Endothelial cell of umbilical vein (primary cell): Measurements from ENCODE around the gene CLDND2. TPM values are rescaled to one million over a fixed set of nuclear protein-coding genes. Genes with fewer than 3 reads are reported as not detected.

Experiments used
- BruUV-seq: library from RNA; stranded (reverse); fragments of 400-500 nt; replicated peaks from 2 replicates; lab custom pipeline; 2021; lab: Mats Ljungman, UMichigan
- CTCF ChIA-PET: fragments of 300-600, 350-600 bp; sonication (Branson Sonifier 250); formaldehyde crosslinking; loops from one replicate; lab custom pipeline; 2021; ENCODE audit warnings: antibody characterized with exemption, inconsistent platforms; lab: Charles Lee
- POLR2A ChIA-PET: fragments of 300-600, 350-600 bp; sonication (Branson Sonifier 250); formaldehyde crosslinking; loops from one replicate; lab custom pipeline; 2021; ENCODE audit warnings: antibody characterized with exemption, inconsistent platforms; lab: Charles Lee
- DNase-seq: peaks from one replicate; pipeline ENCODE4 v3.0.0-alpha.2; 2011; ENCODE audit warnings: low read depth, low spot score
- FAIRE-seq: peaks from 2 replicates; lab custom pipeline; 2011; peaks lifted over from hg19 to GRCh38; lab: Jason Lieb, UNC
- H2AFZ ChIP-seq: 2 replicates; pipeline ENCODE4 v1.6.0; 2012; ENCODE audit warnings: low read depth, low read length, control low read depth, inconsistent platforms
- H3K27ac ChIP-seq: 2 replicates; pipeline ENCODE4 v1.5.1; 2011; ENCODE audit warnings: low read depth, mild to moderate bottlenecking, control low read depth, low read length, moderate library complexity; ENCODE audit not compliant: insufficient read depth
- H3K27me3 ChIP-seq, 2 experiments: 2 replicates each; pipeline versions ENCODE4 v1.6.0 to v1.6.1; 2011; ENCODE audit warnings: low read length in 2 of 2, mixed read lengths in 1 of 2; ENCODE audit not compliant: control insufficient read depth in 2 of 2, insufficient read depth in 2 of 2
- H3K36me3 ChIP-seq, 2 experiments: 2 replicates in 1 of 2; 3 replicates in 1 of 2; pipeline ENCODE4 v1.5.1; 2011; ENCODE audit warnings: low read length in 2 of 2, mild to moderate bottlenecking in 1 of 2, moderate library complexity in 1 of 2; ENCODE audit not compliant: control insufficient read depth in 2 of 2, insufficient read depth in 2 of 2; ENCODE audit errors: extremely low read depth in 1 of 2
- H3K4me1 ChIP-seq: 3 replicates; pipeline ENCODE4 v1.5.1; 2011; ENCODE audit warnings: mild to moderate bottlenecking, low read length; ENCODE audit not compliant: control insufficient read depth, insufficient read depth; ENCODE audit errors: extremely low read depth
- H3K4me2 ChIP-seq: 2 replicates; pipeline ENCODE4 v1.6.1; 2011; ENCODE audit warnings: low read length, control low read depth, mixed read lengths; ENCODE audit not compliant: insufficient read depth
- H3K4me3 ChIP-seq, 3 experiments: fragments of 200-600 bp in 1 of 3; sonication (generic), shearing (Covaris generic) in 1 of 3; replicated peaks in 1 of 3; 2 replicates each; pipeline ENCODE4 v1.5.1; 2011 to 2016; ENCODE audit warnings: control low read depth in 3 of 3, low read length in 3 of 3, mild to moderate bottlenecking in 2 of 3, inconsistent platforms in 1 of 3, low read depth in 1 of 3, moderate library complexity in 1 of 3; ENCODE audit not compliant: insufficient read depth in 1 of 3
- H3K79me2 ChIP-seq: 2 replicates; pipeline ENCODE4 v1.6.0; 2012; ENCODE audit warnings: low read length, inconsistent platforms; ENCODE audit not compliant: control insufficient read depth, insufficient read depth
- H3K9ac ChIP-seq: replicated peaks from 2 replicates; pipeline ENCODE3; 2011; ENCODE audit warnings: low read length, control low read depth; ENCODE audit not compliant: insufficient read depth; ENCODE audit errors: extremely low read depth
- H3K9me1 ChIP-seq: replicated peaks from 3 replicates; pipeline ENCODE4 v1.6.0; 2011; ENCODE audit warnings: mild to moderate bottlenecking, low read length; ENCODE audit not compliant: control insufficient read depth, insufficient read depth; ENCODE audit errors: extremely low read depth
- H3K9me3 ChIP-seq: replicated peaks from 2 replicates; pipeline ENCODE4 v1.5.1; 2012; ENCODE audit warnings: low read length, inconsistent platforms; ENCODE audit not compliant: control insufficient read depth, insufficient read depth
- H4K20me1 ChIP-seq: replicated peaks from 2 replicates; pipeline ENCODE3; 2011; ENCODE audit warnings: mild to moderate bottlenecking, low read length; ENCODE audit not compliant: control insufficient read depth, insufficient read depth; ENCODE audit errors: extremely low read depth
- GATA2 ChIP-seq: IDR thresholded peaks from 2 replicates; pipeline ENCODE4 v1.7.0; 2011; ENCODE audit warnings: low read depth, mild to moderate bottlenecking, moderate library complexity, mixed read lengths, low read length; ENCODE audit not compliant: insufficient read length, insufficient read depth
- JUN ChIP-seq: IDR thresholded peaks from 2 replicates; pipeline ENCODE4 v1.6.1; 2011; ENCODE audit warnings: borderline replicate concordance, low read depth; ENCODE audit not compliant: insufficient read length, insufficient read depth
- MYC ChIP-seq: IDR thresholded peaks from one replicate; pipeline ENCODE4 v1.6.1; 2011; ENCODE audit warnings: mild to moderate bottlenecking, low read depth, low read length
- dilution Hi-C: fragments of 300-500 bp; cut with MboI; formaldehyde crosslinking; loops from one replicate; pipeline ENCODE4 v1.15.0; 2019; ENCODE audit warnings: low sequenced_read_pairs; ENCODE audit not compliant: extremely low pct_ligation_motif_present
- intact Hi-C: fragments of 100-400 bp; cut with micrococcal nuclease; formaldehyde crosslinking; loops from one replicate; pipeline ENCODE4 v1.10.0; 2022
- polyA plus RNA-seq, 4 experiments: library from polyadenylated mRNA; depleted of rRNA in 3 of 4; stranded (reverse) in 3 of 4; unstranded in 1 of 4; fragments of >200 nt; gene quantifications; 2 replicates each; pipeline versions ENCODE4 v1.2.1 to v1.2.3, GENCODE V29; 2011 to 2012; ENCODE audit warnings: missing spikeins in 1 of 4
- total RNA-seq: library from RNA; stranded (reverse); gene quantifications from 2 replicates; pipeline ENCODE4 v1.2.3, GENCODE V29; 2021
- TF ChIP-seq, protein P1 (sequence below): IDR thresholded peaks from 2 replicates; pipeline ENCODE4 v1.6.1; 2011; ENCODE audit not compliant: insufficient read depth, insufficient read length
- TF ChIP-seq, protein P2 (sequence below), 2 donors: IDR thresholded peaks; 1 replicate in 1 of 2; 2 replicates in 1 of 2; pipeline ENCODE4 v1.5.1; 2011; ENCODE audit warnings: low read length in 2 of 2, mild to moderate bottlenecking in 2 of 2, moderate library complexity in 2 of 2, control low read depth in 1 of 2, inconsistent platforms in 1 of 2, low read depth in 1 of 2; ENCODE audit not compliant: insufficient read depth in 1 of 2; ENCODE audit errors: extremely low read depth in 1 of 2

CLDND2 gene
- total and polyA plus RNA-seq, 2 donors (not counting 3 experiments of a cell fraction or from before 2014, with no cell fraction given), result 0.97 TPM; not detected in 1

DNA sequence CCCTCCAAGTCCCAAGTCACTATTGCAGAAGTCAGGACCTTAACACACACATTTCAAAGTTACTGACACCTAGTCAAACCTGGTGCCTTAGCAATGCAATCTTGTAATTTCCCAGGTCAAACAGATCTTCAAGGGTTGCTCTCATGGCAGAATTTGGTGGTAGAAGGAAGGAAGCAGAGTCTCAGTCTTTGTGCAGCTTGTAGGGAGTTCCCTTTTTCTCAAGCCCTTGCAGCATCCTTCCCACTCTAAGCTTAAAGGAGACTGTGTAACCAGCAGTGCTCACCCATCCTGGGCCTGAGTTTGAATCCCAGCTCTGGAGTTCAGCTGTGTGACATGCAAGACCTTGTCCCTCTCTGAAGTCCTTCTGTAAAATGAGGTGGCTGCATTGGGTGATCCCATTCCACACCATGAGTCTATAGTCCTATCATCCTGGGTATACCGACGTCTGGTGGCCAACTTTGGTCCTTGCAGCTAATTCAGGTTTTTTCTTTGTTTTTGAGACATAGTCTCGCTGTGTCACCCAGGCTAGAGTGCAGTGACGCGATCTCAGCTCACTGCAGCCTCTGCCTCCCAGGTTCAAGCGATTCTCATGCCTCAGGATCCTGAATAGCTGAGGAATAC, 38.8 kb upstream of the CLDND2 start:
- H4K20me1 ChIP-seq, result no peaks in the 10 kb centered on the region
- H3K79me2 ChIP-seq, result no peaks in the 10 kb centered on the region
- no peak overlapping the region for H3K4me2 ChIP-seq
- CTCF ChIA-PET, result interaction anchor here (0.7 to 2.4 kb wide), 7 partner anchors 10 to 253 kb away, joined by 3 to 17 read pairs (median 3); partner anchors contain the start of gene SIGLEC10
- H3K27ac ChIP-seq, result no peak overlapping the region
- TF ChIP-seq MYC, result no peak
- TF ChIP-seq GATA2, result no peak
- TF ChIP-seq, protein P1, sequence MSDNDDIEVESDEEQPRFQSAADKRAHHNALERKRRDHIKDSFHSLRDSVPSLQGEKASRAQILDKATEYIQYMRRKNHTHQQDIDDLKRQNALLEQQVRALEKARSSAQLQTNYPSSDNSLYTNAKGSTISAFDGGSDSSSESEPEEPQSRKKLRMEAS, result no peak
- no peak for TF ChIP-seq JUN
- TF ChIP-seq, protein P2, sequence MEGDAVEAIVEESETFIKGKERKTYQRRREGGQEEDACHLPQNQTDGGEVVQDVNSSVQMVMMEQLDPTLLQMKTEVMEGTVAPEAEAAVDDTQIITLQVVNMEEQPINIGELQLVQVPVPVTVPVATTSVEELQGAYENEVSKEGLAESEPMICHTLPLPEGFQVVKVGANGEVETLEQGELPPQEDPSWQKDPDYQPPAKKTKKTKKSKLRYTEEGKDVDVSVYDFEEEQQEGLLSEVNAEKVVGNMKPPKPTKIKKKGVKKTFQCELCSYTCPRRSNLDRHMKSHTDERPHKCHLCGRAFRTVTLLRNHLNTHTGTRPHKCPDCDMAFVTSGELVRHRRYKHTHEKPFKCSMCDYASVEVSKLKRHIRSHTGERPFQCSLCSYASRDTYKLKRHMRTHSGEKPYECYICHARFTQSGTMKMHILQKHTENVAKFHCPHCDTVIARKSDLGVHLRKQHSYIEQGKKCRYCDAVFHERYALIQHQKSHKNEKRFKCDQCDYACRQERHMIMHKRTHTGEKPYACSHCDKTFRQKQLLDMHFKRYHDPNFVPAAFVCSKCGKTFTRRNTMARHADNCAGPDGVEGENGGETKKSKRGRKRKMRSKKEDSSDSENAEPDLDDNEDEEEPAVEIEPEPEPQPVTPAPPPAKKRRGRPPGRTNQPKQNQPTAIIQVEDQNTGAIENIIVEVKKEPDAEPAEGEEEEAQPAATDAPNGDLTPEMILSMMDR (IDR thresholded peaks at IDR 0.05; ENCODE audit: extremely low read depth in 1 of 2, insufficient read depth in 1 of 2, low read depth in 1 of 2, low read length in 2 of 2), result peak; percentile 13 to 38
- no peaks in the 10 kb centered on the region for H3K9me1 ChIP-seq
- no peaks in the 10 kb centered on the region for H3K36me3 ChIP-seq
- POLR2A ChIA-PET, result no interaction called here
- H3K4me3 ChIP-seq, result no peak overlapping the region
- DNase-seq (peak; percentile 27), FAIRE-seq (no peak)
- intact Hi-C loops (no loop called here), dilution Hi-C loops (no loop called here)
- H2AFZ ChIP-seq, result no peak overlapping the region
- BruUV-seq, result no TSS peak
- H3K27me3 ChIP-seq, result no peaks in the 10 kb centered on the region
- no peaks in the 10 kb centered on the region for H3K4me1 ChIP-seq
- no peak overlapping the region for H3K9ac ChIP-seq
- no peaks in the 10 kb centered on the region for H3K9me3 ChIP-seq
